Spleen (tissue), 3 donors: Measurements from ENCODE around the gene OCIAD1.

Experiments used
- POLR2A ChIP-seq, 3 donors: fragments of 450-650 bp; IDR thresholded peaks; one replicate each; pipeline ENCODE4 v1.5.1; 2017; ENCODE audit warnings: antibody characterized with exemption in 3 of 3, mild to moderate bottlenecking in 1 of 3
- POLR2AphosphoS5 ChIP-seq, 3 donors: sonication (generic); formaldehyde crosslinking; IDR thresholded peaks; one replicate each; pipeline ENCODE4 v1.5.1; 2017; ENCODE audit warnings: antibody characterized with exemption in 3 of 3

- TF ChIP-seq POLR2AphosphoS5 (IDR thresholded peaks at IDR 0.05) (no peak), POLR2A (IDR thresholded peaks at IDR 0.05) (no peak)
Measured at GRCh38 chr4:48907706-48908477, 77.0 kb downstream of the OCIAD1 start.
